Pons (tissue), 1 donor: ENCODE measurements around the gene SPAG6.
"Not testable (repeated sequence)": the region's sequence is repeated elsewhere in the genome, so short reads cannot be mapped to it uniquely, and the experiment has no call there.

Experiments used
- DNase-seq: peaks from one replicate; pipeline ENCODE4 v3.0.0-alpha.2; 2016; ENCODE audit warnings: low spot score

The SPAG6 gene

GRCh38 chr10:22345301-22346095 is at the start of gene SPAG6:
Gene SPAG6 (plus strand): TSS chr10:22345496. CDS start chr10:22345612, 116 bp downstream.
- DNase-seq = no peak

- DNase-seq = no peak
Observed at GRCh38 chr10:22301193-22301592, 44.1 kb upstream of the SPAG6 start.

GRCh38 chr10:22303461-22303860 is 41.8 kb upstream of the SPAG6 start:
- DNase-seq = no peak

DNA sequence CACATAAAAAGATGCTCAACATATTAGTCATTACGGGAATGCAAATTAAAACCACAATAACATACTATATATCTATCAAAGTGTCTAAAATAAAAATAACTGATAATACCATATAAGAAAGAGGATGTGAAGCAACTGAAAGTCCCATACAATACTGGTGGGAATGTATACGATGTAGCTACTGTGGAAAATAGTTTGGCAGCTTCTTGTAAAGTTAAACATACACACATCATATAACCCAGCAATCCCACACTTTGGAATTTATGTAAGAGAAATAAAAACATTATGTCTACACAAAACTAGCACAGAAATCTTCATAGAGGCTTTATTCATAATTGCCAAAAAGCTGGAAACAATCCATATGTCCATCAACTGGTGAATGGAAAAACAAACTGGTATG is 39.6 kb upstream of the SPAG6 start:
- no peak for DNase-seq

GRCh38 chr10:22308390-22308789 is 36.9 kb upstream of the SPAG6 start:
- DNase-seq = no peak

- no peak for DNase-seq
Observed at GRCh38 chr10:22309180-22310000, 35.9 kb upstream of the SPAG6 start.

DNA sequence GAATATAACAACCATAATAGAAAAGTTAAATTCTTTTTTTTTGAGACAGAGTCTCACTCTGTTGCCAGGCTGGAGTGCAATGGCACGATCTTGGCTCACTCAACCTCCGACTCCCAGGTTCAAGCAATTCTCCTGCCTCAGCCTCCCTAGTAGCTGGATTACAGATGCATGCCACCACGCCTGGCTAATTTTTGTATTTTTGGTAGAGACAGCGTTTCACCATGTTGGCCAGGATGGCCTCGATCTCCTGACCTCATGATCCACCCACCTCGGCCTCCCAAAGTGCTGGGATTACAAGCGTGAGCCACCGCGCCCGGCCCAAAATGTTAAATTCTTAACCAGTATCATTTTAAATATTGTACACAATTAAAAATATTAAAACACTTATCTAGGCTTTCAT is 35.3 kb upstream of the SPAG6 start:
- DNase-seq = not testable (repeated sequence)

GRCh38 chr10:22310928-22311327 is 34.4 kb upstream of the SPAG6 start:
- no peak for DNase-seq

GRCh38 chr10:22314852-22315251 is 30.4 kb upstream of the SPAG6 start:
- DNase-seq = peak; percentile 19

DNA sequence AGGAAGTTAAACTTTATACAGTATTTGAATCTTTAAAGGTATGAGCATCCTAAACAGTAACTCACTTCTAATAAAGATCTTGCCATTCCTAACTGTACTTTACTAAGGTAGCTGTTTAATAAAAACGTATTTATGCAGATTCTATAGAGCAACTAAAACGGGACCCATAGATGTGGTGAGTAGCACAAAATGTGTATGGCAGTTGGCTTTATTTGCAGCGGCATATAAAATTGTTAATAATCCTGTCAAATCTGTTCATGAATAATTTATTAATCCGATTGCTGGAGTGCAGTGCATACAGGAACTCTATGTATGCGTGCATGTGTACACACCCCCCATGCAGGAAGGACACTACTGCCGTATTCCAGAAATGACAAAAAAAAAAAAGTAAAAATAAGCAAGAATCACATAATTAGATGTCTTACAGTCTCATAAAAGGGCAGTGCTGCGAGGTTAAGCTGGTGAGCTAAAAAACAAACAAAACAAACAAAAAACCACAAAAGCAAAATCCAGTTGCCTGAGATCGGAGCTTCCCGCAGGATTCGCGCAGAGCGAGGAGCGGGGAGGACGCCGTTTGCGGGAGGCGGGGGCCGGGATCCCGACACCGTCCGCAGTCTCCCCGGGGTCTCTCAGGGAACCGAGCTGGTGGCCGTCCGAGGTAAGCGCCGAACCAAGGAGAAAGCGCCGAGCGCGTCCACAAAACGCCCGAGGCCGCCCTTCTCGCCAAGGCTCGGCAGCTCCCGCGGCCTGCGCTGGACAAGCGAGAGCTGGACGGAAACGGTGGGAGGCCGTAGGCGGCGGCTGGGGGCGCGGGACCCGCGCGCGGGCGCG is 29.6 kb upstream of the SPAG6 start:
- DNase-seq = peak; percentile 42

- peak; percentile 88 for DNase-seq
Observed at GRCh38 chr10:22316286-22317075, 28.8 kb upstream of the SPAG6 start, which contains the start of gene COMMD3. Gene COMMD3 (plus strand): TSS chr10:22316388. CDS start chr10:22316418, 30 bp downstream.

GRCh38 chr10:22317076-22317370 is 28.3 kb upstream of the SPAG6 start:
- no peak for DNase-seq

DNA sequence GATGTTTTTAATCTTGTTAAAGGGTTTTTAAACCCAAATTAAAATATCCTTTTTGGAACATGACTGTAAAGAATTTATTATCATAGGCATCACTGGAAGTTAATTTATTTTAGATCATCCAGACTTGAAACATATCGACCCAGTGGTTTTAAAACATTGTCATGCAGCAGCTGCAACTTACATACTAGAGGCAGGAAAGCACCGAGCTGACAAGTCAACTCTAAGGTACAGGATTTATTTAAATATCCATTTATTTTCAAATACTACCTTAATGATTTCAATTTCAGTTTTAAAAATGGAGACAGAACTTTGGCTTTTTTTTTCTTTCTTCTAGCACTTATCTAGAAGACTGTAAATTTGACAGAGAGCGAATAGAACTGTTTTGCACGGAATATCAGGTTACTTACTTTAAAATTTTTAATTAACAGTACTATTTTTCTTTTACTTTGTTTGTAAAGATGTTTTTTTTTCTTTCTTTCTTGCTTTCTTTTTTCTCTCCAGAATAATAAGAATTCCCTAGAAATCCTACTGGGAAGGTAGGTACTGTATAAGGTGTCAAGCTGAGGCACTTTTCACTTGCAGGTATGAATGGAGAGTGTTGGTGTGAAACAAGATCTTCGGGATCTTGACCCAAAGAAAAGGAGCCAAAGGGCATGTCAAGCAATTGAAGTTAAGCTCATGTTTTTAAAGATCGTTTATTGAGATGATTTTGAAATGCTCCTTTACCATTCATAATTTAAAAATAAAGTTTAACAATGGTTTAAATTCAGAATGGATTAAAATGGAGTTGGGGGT is 27.3 kb upstream of the SPAG6 start:
- DNase-seq = peak; percentile 4

DNA sequence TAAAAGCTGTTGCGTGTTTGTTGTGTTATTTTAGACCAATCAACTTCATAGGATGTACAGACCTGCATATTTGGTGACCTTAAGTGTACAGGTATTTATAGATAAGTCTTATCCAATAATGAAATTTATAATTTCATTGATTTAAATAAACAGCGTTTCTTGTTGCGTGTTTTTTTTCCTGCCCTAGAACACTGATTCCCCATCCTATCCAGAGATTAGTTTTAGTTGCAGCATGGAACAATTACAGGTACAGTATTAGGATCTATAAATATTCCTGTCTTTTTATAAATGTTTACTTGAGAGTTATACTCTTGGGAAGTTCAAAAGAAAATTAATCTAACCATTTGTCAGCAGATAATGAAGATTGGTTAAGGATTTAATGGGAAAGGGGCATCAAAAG is 26.5 kb upstream of the SPAG6 start:
- peak; percentile 1 for DNase-seq

- no peak for DNase-seq
Observed at GRCh38 chr10:22319547-22319979, 25.7 kb upstream of the SPAG6 start.

DNA sequence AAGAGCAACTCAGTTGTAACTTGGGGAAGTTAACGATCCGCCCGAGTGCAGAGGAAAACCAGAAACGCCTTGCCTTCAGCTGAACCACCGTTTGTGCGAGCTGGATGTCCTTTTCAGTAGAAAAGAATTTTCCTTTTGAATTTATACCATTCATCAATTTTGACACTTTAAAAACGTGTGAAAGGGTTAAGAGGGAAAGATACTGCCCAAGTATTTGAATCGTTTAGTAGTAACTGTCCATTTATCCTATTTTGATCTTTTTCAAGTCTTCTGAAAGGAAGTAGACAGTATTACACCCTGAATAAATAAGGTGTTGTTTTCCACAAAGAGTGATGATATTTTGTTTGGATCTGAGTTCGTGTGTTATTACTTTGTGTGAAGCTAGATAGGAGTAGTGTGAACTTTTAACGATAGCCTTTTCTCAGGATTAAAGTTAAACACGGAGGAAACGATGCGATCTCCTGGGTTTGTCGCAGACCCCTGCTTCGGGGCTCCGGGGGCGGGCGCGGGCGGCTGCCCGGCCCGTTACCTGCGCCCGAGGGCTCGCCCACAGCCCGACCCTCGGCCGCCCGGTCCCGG is 25.2 kb upstream of the SPAG6 start:
- DNase-seq = peak; percentile 42

GRCh38 chr10:22320591-22321155 is 24.6 kb upstream of the SPAG6 start, which contains the start of gene BMI1:
Gene BMI1 (plus strand): TSS chr10:22321099. CDS start chr10:22326450, 5,351 bp downstream.
- peak; percentile 74 for DNase-seq

DNA sequence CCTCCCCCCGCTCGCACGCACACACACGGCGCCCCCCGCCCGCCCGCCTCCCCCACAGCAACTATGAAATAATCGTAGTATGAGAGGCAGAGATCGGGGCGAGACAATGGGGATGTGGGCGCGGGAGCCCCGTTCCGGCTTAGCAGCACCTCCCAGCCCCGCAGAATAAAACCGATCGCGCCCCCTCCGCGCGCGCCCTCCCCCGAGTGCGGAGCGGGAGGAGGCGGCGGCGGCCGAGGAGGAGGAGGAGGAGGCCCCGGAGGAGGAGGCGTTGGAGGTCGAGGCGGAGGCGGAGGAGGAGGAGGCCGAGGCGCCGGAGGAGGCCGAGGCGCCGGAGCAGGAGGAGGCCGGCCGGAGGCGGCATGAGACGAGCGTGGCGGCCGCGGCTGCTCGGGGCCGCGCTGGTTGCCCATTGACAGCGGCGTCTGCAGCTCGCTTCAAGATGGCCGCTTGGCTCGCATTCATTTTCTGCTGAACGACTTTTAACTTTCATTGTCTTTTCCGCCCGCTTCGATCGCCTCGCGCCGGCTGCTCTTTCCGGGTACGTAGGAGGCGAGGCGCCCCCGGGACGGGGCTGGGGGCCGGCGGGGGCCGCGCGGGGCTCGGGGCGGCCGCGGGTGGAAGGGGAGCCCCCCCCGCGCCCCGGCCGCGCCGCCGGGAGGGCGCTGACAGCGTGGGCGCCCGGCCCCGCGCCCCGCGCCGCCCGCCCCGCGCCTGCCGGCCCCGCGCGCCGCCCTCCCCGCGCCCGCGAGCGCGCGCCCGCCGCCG is 24.0 kb upstream of the SPAG6 start:
- DNase-seq = peak; percentile 60
